NCI-H748 (cell line): ENCODE data around the gene LRRC53.
A peak's percentile ranks its signal among the peaks of the same experiment; 100 is the strongest.

Source experiments
- DNase-seq: peaks from one replicate; lab custom pipeline; 2025; ENCODE audit not compliant: unreplicated experiment; lab: John Stamatoyannopoulos, UW

The LRRC53 gene

DNA sequence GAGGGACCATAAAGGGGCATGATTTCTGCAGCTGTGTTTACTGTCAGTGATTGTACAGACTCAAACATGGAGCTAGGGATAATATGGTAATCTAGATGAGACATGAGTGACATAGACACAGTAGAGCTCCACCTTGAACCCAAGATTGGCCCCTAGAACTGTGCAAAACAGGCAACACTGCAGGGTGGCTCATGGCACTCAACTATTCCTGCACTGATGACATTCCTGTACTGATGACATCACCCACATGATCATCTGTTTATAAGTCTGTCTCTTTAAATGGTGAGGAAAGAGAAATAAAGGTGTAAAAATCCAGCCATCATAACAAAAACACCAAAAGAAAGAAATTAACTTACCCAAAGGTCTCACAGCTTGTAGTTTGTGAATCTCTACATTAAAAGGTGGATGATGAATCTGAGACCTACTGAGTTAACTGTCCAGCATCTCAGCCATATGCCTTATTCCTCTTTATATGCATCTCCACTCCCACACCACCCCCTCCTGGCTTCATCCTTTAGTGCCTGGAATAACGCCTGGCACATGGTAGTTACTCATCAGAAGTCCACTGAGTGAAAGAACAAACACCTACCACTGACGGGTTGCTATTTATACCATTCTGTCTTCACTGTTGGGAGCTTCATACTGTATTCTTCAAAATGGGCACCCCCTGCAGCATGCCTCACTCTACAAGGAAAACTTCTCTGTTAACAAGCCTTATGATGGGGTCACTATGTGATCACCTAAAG, at the start of gene LRRC53:
Gene LRRC53, minus strand, starts transcription at position 442 of the 746 bp plus-strand sequence. CDS start 29,262 bp downstream, outside the sequence.
- DNase-seq: no peak

- no peak for DNase-seq
These were observed 37.5 kb upstream of the LRRC53 start for GRCh38 chr1:74549932-74550331.

DNA sequence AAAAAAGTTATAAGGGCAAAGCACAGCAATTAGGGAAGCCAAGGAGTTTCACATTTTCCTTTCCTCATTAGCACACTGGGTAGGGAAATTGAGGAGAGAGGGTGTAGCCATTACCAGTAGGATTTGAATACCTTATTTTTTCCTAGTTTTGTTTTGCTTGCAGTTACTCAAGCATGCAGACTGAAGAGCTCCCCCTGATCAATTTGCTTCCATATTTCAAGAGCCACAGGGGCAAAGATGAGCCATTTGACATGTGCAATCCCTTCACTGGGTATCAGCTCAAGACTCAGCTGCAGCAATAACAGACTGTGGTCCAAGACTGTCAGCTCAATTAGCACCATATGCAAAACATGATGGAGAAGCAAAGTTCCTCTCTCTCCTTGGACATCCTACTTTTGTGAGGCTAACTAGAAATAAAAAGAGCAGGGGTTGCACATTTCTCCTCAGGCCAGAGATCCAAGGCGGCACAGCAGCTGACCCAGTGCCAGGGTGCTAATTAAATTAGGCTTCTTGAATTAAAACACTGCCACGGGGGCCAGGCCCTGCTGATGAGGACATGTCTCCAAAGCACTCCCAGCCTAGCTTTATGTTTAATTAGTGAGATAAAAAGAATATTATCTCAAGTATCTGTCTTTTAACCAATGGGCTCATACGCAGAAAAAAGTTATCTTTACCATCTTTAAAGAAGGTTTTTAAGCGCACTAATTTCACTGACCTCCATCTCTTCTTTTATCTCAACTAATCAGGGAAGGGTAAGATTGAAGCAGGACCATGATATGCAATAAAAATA, 36.7 kb upstream of the LRRC53 start:
- no peak for DNase-seq

DNA sequence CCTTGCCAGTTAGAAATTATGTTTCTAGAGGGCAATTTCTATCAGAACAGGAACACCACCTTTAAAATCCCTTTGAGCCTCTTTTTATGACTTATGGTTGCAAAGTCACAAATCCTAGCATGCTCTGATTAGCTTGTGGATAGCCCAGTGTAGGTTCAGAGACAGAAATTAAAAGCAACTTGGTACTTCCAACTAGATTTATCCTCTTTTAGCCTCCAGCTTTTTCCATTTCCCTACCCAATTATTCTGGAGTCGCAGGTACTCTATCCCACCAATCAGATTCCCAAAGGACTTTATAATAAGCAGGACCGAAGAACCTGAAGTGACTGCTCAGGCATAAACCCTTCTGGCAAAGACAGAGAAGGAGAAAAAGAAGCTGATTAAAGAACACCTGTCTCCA, 33.4 kb upstream of the LRRC53 start:
- DNase-seq: no peak

- no peak for DNase-seq
These were observed 21.8 kb upstream of the LRRC53 start for GRCh38 chr1:74534241-74534640.

GRCh38 chr1:74531796-74532195, 19.4 kb upstream of the LRRC53 start:
- DNase-seq: peak; percentile 91

- DNase-seq: peak; percentile 79
These were observed 18.5 kb upstream of the LRRC53 start for GRCh38 chr1:74530892-74531291.

GRCh38 chr1:74528123-74528522, 15.7 kb upstream of the LRRC53 start:
- no peak for DNase-seq

DNA sequence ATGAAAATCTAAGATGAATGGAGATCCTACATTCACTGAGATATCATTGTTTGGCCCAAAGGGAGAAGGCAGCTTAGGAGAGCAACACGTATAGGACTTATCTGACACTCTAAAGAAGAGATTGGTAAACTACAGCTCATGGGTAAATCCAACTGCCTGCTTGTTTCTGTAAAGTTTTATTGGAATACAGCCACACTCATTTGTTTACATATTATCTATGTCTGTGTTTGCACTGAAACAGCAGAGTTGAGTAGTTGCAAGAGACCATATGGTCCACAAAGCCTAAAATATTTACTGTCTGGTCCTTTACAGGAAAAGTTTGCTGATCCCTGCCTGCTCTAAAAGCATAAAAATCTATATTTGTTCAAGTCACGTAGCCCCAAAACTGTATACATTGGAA, 14.3 kb upstream of the LRRC53 start:
- peak; percentile 71 for DNase-seq

DNA sequence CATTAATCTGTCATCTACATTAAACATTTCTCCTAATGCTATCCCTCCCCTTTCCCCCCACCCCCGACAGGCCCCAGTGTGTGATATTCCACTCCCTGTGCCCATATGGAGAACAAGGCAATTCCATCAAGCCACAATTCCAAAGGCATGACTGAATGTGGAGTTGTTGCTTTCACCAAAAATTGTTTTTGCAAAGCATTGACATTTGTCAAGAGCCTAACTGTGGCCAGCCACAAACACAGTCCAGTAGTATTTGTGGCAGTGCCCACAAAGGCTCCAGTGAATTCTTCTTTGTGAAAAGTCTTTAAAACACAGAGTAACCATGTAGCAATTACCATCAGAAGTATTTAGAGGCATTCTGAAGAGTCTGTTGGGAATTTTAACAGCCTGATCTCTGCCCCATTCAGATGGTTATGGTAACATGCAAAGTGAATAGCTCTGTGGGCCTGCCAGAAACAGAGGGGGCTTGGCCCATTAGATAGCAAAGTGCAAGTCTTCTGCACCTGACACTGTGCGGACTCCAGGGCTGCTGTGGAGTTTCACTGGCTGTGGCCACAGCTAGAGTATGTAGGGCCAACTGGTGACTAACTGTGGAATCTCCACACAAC, 11.6 kb upstream of the LRRC53 start:
- DNase-seq: no peak

GRCh38 chr1:74522148-74522547, 9.7 kb upstream of the LRRC53 start:
- peak; percentile 18 for DNase-seq

DNA sequence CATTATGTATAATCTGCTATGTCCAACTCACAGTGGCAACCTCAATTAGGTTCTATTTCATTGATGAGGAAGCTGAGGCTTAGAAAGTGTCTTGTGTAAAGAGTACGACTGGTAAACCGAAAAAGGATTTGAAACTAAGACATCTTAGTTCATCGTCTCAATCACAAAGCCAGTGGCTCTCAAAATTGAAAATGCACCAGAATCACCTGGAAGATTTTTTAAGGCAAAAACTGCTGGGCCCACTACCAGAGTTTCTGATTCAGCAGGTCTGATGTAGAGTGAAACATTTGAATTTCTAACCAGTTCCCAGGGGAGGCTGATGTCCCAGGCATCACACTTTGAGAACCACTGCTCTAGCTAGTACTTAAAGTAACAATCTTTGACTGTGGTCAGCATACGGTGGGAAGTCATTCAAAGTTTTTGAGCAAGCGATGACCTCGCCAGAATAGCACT, 5.2 kb upstream of the LRRC53 start:
- no peak for DNase-seq

DNA sequence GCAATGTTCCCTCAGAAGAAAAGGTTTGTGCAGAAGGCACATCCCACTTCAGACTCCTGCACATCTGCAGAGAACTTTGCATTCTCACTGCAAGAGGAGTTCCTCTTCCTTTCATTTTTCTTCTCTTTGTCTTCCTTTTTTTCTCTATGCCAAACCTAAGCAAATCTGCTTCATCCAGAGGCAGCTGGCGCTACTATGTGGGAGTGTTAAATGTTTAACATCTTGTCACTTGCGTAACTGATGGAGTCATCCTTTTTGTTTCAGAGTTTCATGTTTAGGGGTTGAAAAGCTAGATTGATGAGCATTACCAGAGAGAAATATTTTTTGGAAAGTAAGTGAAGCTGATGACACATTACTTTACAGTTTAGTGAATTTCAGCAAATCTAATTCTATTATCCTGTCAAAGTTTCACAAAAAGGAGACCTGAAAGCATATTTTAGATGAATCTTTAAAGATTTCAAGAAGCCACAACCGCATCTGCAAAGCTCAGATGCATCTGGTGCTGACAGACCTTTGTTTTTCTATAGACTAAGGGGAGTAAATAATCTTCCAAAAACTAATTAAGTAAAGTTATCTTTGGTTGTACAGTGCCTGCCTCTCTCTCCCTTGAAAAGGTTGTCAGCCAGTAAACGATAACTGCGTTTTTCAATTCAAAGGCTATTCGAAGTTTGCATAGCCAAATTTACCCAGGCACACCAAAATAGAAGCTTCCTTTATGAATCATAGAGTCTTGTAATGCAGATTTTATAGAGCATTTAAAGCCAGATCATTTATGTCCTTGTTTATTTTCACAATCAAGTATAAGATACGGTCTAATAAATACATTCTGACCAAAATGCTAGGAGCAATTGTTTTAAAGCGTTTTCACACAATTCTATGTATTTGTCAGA, 1.2 kb upstream of the LRRC53 start:
- DNase-seq: no peak

DNA sequence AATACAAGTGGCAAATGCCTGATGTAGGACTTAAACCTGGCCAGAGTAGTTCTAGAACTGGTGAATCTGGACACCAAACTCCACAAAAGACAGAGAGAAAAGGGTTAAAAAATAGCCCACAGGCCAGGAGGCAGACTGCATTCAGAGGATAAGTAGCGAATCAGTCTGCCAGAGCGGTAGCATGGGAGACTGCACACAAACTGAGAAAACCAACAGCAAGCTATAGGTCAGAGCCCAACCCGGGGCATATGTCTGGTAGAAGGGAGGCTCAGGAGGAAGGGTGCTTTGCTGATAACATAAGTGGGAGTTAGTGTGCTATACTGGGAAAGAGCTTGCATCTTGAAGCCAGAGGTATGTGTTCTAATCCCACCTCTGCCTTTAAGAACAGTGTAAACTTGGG, 4.0 kb downstream of the LRRC53 start:
- no peak for DNase-seq

- peak; percentile 57 for DNase-seq
These were observed 6.3 kb downstream of the LRRC53 start for GRCh38 chr1:74505928-74506710.

DNA sequence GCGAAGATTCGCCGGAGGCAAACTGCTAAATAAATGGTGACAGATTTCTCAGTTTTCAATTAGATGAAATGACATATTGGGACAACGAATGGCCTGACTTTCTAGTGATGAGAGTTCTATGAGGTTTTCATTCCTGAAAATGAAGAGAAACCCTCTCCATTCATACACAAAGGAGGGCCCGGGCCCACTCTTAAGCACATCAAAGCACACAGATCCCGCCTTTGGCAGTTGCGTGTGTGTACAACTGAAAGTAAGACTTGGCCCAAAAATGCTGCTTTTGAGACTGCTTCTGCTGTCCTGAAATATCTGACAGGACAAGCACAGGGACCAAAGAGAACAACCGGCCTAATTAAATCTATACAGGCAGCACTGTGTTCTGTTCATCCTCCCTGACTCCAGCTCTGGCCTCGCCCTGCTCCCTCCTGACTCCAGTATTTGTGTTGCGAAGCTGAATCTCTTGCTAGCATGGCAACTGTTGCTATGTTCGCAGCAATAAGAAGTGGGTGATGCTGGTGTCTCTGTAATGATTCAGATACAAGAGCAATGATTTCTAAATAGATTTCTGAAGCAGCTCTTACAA, 7.4 kb downstream of the LRRC53 start:
- DNase-seq: peak; percentile 98

- DNase-seq: peak; percentile 87
These were observed 8.1 kb downstream of the LRRC53 start for GRCh38 chr1:74504125-74504932.

DNA sequence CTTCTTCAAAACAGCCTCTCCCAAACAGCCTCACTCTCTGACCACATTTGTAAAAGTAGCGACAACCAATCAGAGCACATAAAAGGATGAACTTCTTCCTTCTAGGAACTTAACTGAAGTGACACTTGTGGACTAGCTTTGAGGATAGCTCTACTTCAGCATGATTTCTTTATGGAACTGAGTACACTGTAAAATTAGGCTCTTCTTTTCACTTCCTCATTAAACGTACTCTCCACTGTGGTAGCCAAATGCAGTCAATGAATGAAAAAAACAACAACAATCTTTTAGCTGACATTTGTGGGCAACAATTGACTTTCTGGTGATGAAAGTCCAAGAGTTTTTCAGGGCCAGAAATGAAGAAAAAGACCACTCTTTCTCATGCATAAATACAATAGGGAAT, 9.6 kb downstream of the LRRC53 start:
- DNase-seq: no peak

DNA sequence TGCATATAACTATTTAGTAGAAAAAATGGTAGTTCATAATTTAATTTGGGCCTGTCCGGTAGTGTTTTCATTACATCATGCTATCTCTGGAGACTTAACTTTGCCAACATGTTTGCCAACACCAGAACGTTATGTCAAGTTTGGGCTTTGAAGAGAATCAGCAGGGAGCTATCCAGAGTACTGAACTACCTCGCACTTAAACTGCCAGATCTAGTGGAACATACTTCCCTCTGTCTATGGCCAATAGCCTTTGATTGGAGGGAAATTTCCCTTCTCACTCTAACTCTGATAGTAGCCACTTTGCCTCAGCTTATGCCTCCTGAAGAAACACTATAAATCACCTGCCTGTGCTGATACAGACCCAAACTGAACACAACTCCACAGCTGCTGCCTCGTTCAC, 10.0 kb downstream of the LRRC53 start:
- no peak for DNase-seq
